Measurements from ENCODE around the gene OR4D11.
"Not testable (repeated sequence)": the region's sequence is repeated elsewhere in the genome, so short reads cannot be mapped to it uniquely, and the experiment has no call there.

The OR4D11 gene

DNA sequence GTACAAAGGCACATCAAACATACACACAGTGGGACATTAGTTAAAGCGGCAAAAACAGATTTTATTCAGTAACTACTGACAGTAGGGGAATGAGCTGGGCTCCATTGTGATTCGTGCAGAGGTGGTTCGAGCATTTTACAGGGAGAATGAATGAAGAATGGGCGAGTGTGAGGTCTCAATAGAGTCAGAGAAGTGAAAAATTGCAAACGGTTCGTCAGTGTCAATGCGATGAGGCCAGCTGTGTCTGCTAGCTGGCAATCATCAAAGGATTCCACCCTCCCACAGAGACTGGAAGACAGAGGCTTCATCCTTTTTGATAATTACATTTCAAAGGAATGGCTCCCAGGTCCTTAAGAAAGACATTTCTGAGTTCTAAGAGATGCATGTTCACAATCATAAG is 25.3 kb downstream of the OR4D11 start:
- in situ Hi-C loops (cut with HindIII; ENCODE audit: low pct_unique_long_range_greater_than_20kb, low sequenced_read_pairs) = no loop called here
- no peak for TF ChIP-seq JUND (IDR thresholded peaks at IDR 0.05; ENCODE audit: low read depth)
- no peak for DNase-seq (ENCODE audit: low read depth in 1 of 2, low spot score in 1 of 2)

DNA sequence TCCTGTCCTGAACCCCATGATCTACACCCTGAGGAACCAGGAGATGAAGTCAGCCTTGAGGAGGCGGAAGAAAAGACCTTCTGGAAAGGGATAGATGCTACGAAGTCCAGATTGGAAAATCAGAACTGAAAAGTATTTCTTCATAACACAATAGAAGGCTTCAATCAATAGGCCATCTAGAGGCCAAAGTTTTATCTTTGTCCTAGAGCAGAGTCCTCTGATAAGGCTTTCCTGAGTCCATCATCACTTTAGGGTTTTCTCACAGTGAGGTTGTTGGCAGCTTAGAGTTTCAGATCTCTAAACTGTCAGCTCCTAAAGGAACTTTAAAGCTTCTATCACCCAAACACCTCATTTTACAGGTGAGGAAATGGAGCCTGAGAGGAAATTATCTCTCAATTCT is 29.2 kb downstream of the OR4D11 start:
- TF ChIP-seq JUND (IDR thresholded peaks at IDR 0.05; ENCODE audit: low read depth) = no peak
- in situ Hi-C loops (cut with HindIII; ENCODE audit: low pct_unique_long_range_greater_than_20kb, low sequenced_read_pairs) = no loop called here
- no peak for DNase-seq (ENCODE audit: low read depth in 1 of 2, low spot score in 1 of 2)

DNA sequence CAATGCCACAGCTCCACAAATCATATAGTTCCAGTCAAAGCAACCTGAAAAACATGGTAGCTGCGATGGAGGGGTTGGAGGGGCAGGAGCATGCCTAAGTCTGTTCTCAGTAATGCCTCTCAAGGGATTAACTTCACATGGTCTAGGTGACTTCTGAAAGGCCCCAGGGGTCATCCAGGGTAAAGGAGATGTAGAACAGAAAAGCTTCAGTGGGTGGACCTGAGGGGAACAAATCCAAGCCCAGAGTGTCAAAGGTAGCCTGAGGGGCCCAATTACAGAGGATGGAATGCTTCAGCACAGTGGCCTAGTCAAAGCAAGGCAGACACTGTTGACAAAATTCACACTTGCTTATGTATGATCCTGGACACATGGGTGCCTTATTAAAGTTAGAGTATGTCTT is 31.3 kb downstream of the OR4D11 start:
- no peak for DNase-seq (ENCODE audit: low read depth in 1 of 2, low spot score in 1 of 2)
- no peak for TF ChIP-seq JUND (IDR thresholded peaks at IDR 0.05; ENCODE audit: low read depth)
- in situ Hi-C loops (cut with HindIII; ENCODE audit: low pct_unique_long_range_greater_than_20kb, low sequenced_read_pairs) = no loop called here

DNA sequence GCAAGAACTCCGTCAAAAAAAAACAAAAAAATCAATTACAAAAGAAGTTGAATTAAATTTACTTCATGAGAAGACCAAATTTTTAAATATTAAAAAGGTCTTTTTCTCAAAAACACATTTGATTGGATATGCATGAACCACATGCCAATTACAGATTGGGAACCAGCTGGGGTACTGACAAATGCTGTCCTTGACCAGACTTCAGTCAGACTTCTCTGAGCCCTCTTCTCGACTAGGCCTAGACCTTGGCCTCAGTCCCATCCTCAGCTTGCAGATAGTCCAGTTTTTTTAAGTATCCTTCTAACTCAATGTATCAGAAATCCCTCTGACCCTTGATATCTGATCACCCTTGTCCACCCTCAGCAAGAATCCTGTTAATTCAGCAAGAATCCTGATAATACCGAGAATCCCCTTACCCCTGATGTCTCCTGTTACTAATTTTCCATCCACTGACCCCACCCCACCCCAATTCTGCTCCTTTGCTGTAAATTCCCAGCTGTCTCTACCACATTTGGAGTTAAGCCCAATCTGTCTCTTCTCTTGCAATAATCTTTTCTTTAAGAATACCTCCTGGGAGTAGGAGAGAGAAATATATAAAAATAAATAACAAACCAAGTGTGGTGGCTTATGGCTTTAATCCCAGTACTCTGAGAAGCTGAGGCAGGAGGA is 38.9 kb downstream of the OR4D11 start:
- no peak for DNase-seq (ENCODE audit: low read depth in 1 of 2, low spot score in 1 of 2)
- TF ChIP-seq JUND (IDR thresholded peaks at IDR 0.05; ENCODE audit: low read depth) = no peak
- in situ Hi-C loops (cut with HindIII; ENCODE audit: low pct_unique_long_range_greater_than_20kb, low sequenced_read_pairs) = no loop called here

DNA sequence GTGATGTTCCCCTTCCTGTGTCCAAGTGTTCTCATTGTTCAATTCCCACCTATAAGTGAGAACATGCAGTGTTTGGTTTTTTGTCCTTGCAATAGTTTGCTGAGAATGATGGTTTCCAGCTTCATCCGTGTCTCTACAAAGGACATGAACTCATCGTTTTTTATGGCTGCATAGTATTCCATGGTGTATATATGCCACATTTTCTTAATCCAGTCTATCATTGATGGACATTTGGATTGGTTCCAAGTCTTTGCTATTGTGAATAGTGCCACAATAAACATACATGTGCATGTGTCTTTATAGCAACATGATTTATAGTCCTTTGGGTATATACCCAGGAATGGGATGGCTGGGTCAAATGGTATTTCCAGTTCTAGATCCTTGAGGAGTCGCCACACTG is 40.3 kb downstream of the OR4D11 start:
- DNase-seq (ENCODE audit: low read depth in 1 of 2, low spot score in 1 of 2); in situ Hi-C loops (cut with HindIII; ENCODE audit: low pct_unique_long_range_greater_than_20kb, low sequenced_read_pairs): not testable (repeated sequence)

DNA sequence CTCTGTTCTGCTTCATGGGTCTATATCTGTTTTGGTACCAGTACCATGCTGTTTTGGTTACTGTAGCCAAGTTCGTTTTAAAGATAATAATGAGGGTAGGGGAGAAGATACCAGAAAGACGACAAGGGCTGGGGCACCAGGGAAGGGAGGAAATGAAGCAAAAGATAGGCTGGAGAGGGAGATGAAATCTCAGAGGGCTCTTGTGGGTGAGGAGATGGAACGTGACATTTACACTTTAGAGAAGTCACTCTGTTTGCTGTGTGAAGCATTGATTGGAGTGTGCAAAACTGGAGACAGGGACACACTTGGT is 41.4 kb downstream of the OR4D11 start:
- in situ Hi-C loops (cut with HindIII; ENCODE audit: low pct_unique_long_range_greater_than_20kb, low sequenced_read_pairs) = no loop called here
- TF ChIP-seq JUND (IDR thresholded peaks at IDR 0.05; ENCODE audit: low read depth) = no peak
- DNase-seq (ENCODE audit: low read depth in 1 of 2, low spot score in 1 of 2) = no peak

DNA sequence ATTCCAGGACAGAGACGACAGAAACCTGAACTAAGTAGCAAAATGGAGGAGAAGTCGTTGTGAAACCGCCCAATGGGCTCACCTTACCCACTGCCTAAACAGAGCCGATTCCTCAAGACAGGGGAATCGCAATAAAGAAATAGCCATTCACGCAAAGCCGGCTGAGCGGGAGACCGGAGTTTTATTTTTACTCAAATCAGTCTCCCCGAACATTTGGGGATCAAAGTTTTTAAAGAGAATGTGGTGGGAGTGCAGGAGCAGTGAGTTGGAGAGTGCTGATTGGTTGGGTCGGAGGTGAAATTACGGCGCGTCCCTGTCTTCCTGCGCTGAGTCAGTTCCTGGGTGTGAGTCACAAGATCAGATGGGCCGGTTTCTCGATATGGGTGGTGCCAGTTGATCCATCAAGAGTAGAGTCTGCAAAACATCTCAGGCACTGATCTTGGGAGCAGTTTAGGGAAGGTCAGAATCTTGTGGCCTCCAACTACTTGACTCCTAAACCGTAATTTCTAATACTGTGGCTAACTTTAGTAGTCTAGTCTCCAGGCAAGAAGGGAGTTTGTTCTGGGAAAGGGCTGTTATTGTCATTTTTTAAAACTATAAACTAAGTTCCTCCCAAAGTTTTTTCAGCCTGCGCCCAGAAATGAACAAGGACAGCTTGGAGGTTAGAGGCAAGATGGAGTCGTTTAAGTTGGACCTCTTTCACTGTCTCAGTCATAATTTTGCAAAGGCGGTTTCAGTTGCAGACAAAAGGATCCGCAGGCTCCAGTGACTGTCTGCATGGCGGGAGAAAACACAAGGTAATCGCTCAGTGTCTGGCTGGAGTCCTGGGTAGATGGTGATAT is 42.0 kb downstream of the OR4D11 start:
- TF ChIP-seq JUND (IDR thresholded peaks at IDR 0.05; ENCODE audit: low read depth) = no peak
- no peak for DNase-seq (ENCODE audit: low read depth in 1 of 2, low spot score in 1 of 2)
- in situ Hi-C loops (cut with HindIII; ENCODE audit: low pct_unique_long_range_greater_than_20kb, low sequenced_read_pairs) = no loop called here

DNA sequence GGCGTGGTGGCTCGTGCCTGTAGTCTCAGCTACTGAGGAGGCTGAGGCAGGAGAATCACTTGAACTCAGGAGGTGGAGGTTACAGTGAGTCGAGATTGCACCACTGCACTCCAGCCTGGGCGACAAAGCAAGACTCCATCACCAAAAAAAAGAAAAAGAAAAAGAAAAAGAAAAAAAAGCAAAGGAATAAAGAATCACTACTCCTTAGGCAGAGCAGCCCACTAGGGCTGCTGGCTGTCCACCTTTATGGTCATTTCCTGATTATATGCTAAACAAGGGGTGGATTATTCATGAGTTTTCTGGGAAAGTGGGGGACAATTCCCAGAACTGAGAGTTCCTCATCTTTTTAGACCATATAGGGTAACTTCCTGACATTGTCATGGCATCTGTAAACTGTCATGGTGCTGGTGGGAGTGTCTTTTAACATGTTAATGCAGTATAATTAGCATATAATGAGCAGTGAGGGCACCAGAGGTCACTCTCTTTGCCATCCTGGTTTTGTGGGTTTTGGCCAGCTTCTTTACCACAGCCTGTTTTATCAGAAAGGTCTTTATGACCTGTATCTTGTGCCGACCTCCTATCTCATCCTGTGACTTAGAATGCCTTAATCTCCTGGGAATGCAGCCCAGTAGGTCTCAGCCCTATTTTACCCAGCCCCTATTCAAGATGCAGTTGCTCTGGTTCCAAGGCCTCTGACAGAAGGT is 44.4 kb downstream of the OR4D11 start:
- DNase-seq (ENCODE audit: low read depth in 1 of 2, low spot score in 1 of 2); in situ Hi-C loops (cut with HindIII; ENCODE audit: low pct_unique_long_range_greater_than_20kb, low sequenced_read_pairs): not testable (repeated sequence)

DNA sequence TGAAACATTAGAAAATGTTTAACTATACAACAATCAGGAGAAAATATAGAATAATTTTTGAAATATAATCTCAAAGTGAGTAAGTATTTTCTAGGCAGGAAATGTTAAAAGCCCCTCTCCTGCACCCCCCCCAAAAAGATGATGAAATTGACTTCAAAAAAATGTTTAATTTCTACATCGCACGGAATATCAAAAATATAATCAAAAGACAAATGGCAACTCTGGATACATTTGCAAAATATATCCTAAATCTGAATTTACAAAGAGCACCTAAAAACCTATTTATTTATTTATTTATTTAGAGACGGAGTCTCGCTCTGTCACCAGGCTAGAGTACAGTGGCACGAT is 44.9 kb downstream of the OR4D11 start:
- in situ Hi-C loops (cut with HindIII; ENCODE audit: low pct_unique_long_range_greater_than_20kb, low sequenced_read_pairs) = no loop called here
- TF ChIP-seq JUND (IDR thresholded peaks at IDR 0.05; ENCODE audit: low read depth) = no peak
- no peak for DNase-seq (ENCODE audit: low read depth in 1 of 2, low spot score in 1 of 2)

DNA sequence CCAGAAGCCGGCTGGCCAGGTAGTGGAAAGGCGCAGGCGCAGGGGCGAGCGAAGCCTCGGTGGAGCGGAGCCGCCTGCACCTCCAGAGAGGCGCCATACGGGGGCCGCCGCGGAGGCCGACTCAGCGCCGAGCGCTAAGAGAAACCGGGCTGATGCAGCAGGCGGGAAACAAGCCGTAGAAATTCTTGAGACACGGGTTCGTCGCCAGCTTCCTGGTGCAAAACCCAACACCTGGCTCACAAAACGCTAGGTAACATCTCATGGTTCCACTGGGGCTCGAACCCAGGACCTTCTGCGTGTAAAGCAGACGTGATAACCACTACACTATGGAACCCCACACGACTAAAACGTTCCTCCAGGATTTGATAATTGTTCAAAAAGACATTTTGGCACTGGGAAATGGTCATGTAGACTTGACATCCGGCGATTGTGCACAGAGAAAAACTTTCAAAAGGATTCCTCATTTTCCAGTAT is 47.0 kb downstream of the OR4D11 start:
- no peak for TF ChIP-seq JUND (IDR thresholded peaks at IDR 0.05; ENCODE audit: low read depth)
- peak; percentile 60 to 97 for DNase-seq (ENCODE audit: low read depth in 1 of 2, low spot score in 1 of 2)
- in situ Hi-C loops (cut with HindIII; ENCODE audit: low pct_unique_long_range_greater_than_20kb, low sequenced_read_pairs) = no loop called here

DNA sequence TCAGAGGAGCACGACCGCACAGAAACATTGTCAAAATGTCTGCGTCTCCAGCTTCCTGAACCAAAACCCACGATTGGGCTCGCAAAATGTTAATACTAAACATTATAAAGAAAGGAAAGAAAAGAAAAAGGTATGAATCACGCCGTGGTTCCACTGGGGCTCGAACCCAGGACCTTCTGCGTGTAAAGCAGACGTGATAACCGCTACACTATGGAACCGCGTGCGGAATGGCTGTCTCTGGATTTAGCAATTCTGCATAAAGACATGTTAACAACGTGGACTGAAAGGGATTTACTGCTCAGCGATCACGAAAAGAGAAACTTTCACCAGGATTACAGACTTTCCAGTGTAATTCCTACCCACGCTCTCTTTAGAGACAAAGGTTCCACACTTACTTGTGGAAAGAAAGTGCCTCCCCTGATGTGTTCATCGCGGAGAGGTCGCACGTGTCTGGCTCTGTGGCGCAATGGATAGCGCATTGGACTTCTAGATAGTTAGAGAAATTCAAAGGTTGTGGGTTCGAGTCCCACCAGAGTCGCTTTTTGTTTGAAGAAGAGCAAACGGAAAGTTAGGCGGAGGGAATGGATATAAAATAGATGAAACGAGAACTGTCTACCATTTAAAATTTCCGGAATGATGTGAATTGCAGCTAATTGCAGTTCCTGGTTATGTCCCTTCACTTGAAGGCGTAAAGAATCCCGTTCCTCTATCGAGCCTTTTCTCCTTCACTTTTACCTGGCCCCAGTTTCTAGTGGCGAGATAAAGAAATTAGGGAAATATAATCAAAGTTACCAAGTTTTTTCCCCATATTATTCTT is 47.7 kb downstream of the OR4D11 start:
- in situ Hi-C loops (cut with HindIII; ENCODE audit: low pct_unique_long_range_greater_than_20kb, low sequenced_read_pairs) = no loop called here
- DNase-seq (ENCODE audit: low read depth in 1 of 2, low spot score in 1 of 2) = peak in 1 of 2 experiments; percentile 93
- TF ChIP-seq JUND (IDR thresholded peaks at IDR 0.05; ENCODE audit: low read depth) = no peak

DNA sequence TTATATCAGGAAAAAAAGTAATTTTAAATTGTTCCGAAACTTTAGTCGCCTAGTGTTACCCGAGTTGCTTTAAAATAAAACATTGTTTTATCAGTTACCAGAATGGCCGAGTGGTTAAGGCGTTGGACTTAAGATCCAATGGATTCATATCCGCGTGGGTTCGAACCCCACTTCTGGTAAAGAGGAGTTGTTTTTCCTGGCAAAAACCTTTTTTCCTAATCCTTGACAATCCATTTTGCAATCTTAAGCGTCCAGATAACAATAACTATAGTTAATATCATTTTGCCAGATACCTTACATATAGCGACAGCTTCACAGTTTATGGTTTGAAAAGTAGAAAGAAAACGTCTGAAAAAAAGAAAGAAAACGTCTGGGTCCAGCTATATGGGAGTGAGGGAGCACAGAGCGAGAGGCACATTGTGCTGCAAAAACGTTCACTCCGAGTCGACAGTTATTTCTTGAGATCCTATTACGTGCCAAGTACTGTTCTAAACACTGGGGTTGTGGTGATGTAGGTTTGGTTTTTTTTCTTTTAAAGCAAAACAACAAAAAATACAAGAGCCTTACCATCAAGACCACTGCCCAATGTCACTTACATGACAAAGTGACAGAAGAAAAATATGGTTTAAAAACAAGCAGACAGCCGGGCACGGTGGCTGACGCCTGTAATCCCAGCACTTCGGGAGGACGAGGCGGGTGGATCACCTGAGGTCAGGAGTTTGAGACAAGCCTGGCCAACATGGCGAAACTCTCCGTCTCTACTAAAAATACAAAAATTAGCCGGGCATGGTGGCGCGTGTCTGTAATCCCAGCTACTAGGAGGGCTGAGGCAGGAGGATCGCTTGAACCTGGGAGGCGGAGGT is 48.5 kb downstream of the OR4D11 start:
- in situ Hi-C loops (cut with HindIII; ENCODE audit: low pct_unique_long_range_greater_than_20kb, low sequenced_read_pairs) = no loop called here
- no peak for TF ChIP-seq JUND (IDR thresholded peaks at IDR 0.05; ENCODE audit: low read depth)
- DNase-seq (ENCODE audit: low read depth in 1 of 2, low spot score in 1 of 2) = peak in 1 of 2 experiments; percentile 47

Data from T47D (cell line).